Dendritic cell treated with granulocyte-macrophage colony-stimulating factor and Interleukin-4, amounts not matched to agents 40 ng/mL and 50 ng/mL, for 4 days (primary cell): Measurements from ENCODE around the gene LMTK2.

Source experiments
- H3K27ac Mint-ChIP-seq: one replicate; pipeline ENCODE4 v1.8.0; 2022; ENCODE audit warnings: mild to moderate bottlenecking, mixed read lengths
- H3K27me3 Mint-ChIP-seq: one replicate; pipeline ENCODE4 v1.8.0; 2022; ENCODE audit warnings: mild to moderate bottlenecking, mixed read lengths
- H3K36me3 Mint-ChIP-seq: one replicate; pipeline ENCODE4 v1.8.0; 2022; ENCODE audit warnings: low read depth, mixed read lengths
- H3K4me1 Mint-ChIP-seq: one replicate; pipeline ENCODE4 v1.8.0; 2022; ENCODE audit warnings: low read depth, mixed read lengths
- H3K4me3 Mint-ChIP-seq: one replicate; pipeline ENCODE4 v1.8.0; 2022; ENCODE audit warnings: mild to moderate bottlenecking, moderate library complexity, mixed read lengths
- H3K9me3 Mint-ChIP-seq: one replicate; pipeline ENCODE4 v1.8.0; 2022; ENCODE audit warnings: mixed read lengths
- intact Hi-C: fragments of 100-400 bp; cut with micrococcal nuclease; formaldehyde crosslinking; loops from one replicate; pipeline ENCODE4 v1.15.0; 2022

LMTK2 gene

GRCh38 chr7:98200364-98200763, 93.7 kb downstream of the LMTK2 start:
- Mint-ChIP-seq H3K36me3 (peaks cover 50% of the 10 kb centered on the region), H3K4me1 (peaks cover 28% of the 10 kb centered on the region)
- intact Hi-C loops: no loop called here

GRCh38 chr7:98202367-98203195, 95.9 kb downstream of the LMTK2 start:
- no peaks in the 10 kb centered on the region for H3K9me3 Mint-ChIP-seq
- peaks cover 22% of the 10 kb centered on the region for H3K4me1 Mint-ChIP-seq
- H3K36me3 Mint-ChIP-seq: peaks cover 69% of the 10 kb centered on the region
- peak overlapping the region; percentile 17 for H3K27ac Mint-ChIP-seq
- intact Hi-C loops: no loop called here
- peaks cover 49% of the 10 kb centered on the region for H3K27me3 Mint-ChIP-seq
- H3K4me3 Mint-ChIP-seq: no peak overlapping the region

More at GRCh38 chr7:98200364-98200763, 93.7 kb downstream of the LMTK2 start:
- Mint-ChIP-seq H3K27me3 (peaks cover 46% of the 10 kb centered on the region), H3K4me3 (no peak overlapping the region), H3K27ac (no peak overlapping the region), H3K9me3 (no peaks in the 10 kb centered on the region)

- Mint-ChIP-seq H3K4me1 (peaks cover 22% of the 10 kb centered on the region), H3K4me3 (no peak overlapping the region), H3K9me3 (no peaks in the 10 kb centered on the region), H3K27ac (no peak overlapping the region), H3K27me3 (peaks cover 45% of the 10 kb centered on the region), H3K36me3 (peaks cover 62% of the 10 kb centered on the region)
- intact Hi-C loops: no loop called here
These were observed 96.8 kb downstream of the LMTK2 start for GRCh38 chr7:98203261-98203963.

GRCh38 chr7:98203964-98204605, 97.4 kb downstream of the LMTK2 start:
- Mint-ChIP-seq H3K9me3 (no peaks in the 10 kb centered on the region), H3K4me1 (peaks cover 20% of the 10 kb centered on the region), H3K4me3 (no peak overlapping the region), H3K36me3 (peaks cover 60% of the 10 kb centered on the region), H3K27me3 (peaks cover 45% of the 10 kb centered on the region), H3K27ac (no peak overlapping the region)
- intact Hi-C loops: no loop called here

- peaks cover 15% of the 10 kb centered on the region for H3K4me1 Mint-ChIP-seq
- peaks cover 44% of the 10 kb centered on the region for H3K27me3 Mint-ChIP-seq
These were observed 98.0 kb downstream of the LMTK2 start for GRCh38 chr7:98204670-98205069.

GRCh38 chr7:98205162-98205845, 98.6 kb downstream of the LMTK2 start:
- H3K4me3 Mint-ChIP-seq: no peak overlapping the region
- H3K27me3 Mint-ChIP-seq: peaks cover 48% of the 10 kb centered on the region
- H3K36me3 Mint-ChIP-seq: peaks cover 63% of the 10 kb centered on the region
- H3K4me1 Mint-ChIP-seq: peaks cover 15% of the 10 kb centered on the region
- H3K9me3 Mint-ChIP-seq: no peaks in the 10 kb centered on the region
- intact Hi-C loops: no loop called here
- H3K27ac Mint-ChIP-seq: no peak overlapping the region

More at GRCh38 chr7:98204670-98205069, 98.0 kb downstream of the LMTK2 start:
- peaks cover 61% of the 10 kb centered on the region for H3K36me3 Mint-ChIP-seq
- no peak overlapping the region for H3K27ac Mint-ChIP-seq
- H3K9me3 Mint-ChIP-seq: no peaks in the 10 kb centered on the region
- intact Hi-C loops: no loop called here
- no peak overlapping the region for H3K4me3 Mint-ChIP-seq

- Mint-ChIP-seq H3K36me3 (peaks cover 58% of the 10 kb centered on the region), H3K9me3 (no peaks in the 10 kb centered on the region), H3K27ac (no peak overlapping the region), H3K4me1 (peaks cover 14% of the 10 kb centered on the region), H3K27me3 (peaks cover 49% of the 10 kb centered on the region), H3K4me3 (no peak overlapping the region)
- intact Hi-C loops: no loop called here
These were observed 100.0 kb downstream of the LMTK2 start for GRCh38 chr7:98206451-98207330.

GRCh38 chr7:98209166-98209920, 102.7 kb downstream of the LMTK2 start:
- H3K27ac Mint-ChIP-seq: no peak overlapping the region
- H3K4me3 Mint-ChIP-seq: no peak overlapping the region
- H3K27me3 Mint-ChIP-seq: peaks cover 44% of the 10 kb centered on the region

GRCh38 chr7:98210513-98211220, 104.0 kb downstream of the LMTK2 start:
- Mint-ChIP-seq H3K4me1 (no peaks in the 10 kb centered on the region), H3K36me3 (peaks cover 33% of the 10 kb centered on the region), H3K27ac (no peak overlapping the region), H3K4me3 (peak overlapping the region; percentile 17), H3K9me3 (no peaks in the 10 kb centered on the region), H3K27me3 (peaks cover 36% of the 10 kb centered on the region)
- intact Hi-C loops: no loop called here

More at GRCh38 chr7:98209166-98209920, 102.7 kb downstream of the LMTK2 start:
- Mint-ChIP-seq H3K4me1 (no peaks in the 10 kb centered on the region), H3K36me3 (peaks cover 41% of the 10 kb centered on the region), H3K9me3 (no peaks in the 10 kb centered on the region)
- intact Hi-C loops: no loop called here

GRCh38 chr7:98211221-98211675, 104.6 kb downstream of the LMTK2 start, which contains the start of gene BHLHA15:
BHLHA15 (plus strand) TSS chr7:98211439; CDS start chr7:98212310, 871 bp downstream.
- no peaks in the 10 kb centered on the region for H3K9me3 Mint-ChIP-seq
- peak within 1 kb of the TSS; percentile 40 for H3K4me3 Mint-ChIP-seq
- intact Hi-C loops: no loop called here
- no peak within 1 kb of the TSS for H3K27ac Mint-ChIP-seq
- H3K36me3 Mint-ChIP-seq: peaks cover 33% of the 10 kb centered on the region
- H3K27me3 Mint-ChIP-seq: peaks cover 36% of the 10 kb centered on the region
- no peaks in the 10 kb centered on the region for H3K4me1 Mint-ChIP-seq

- intact Hi-C loops: no loop called here
These were observed 105.2 kb downstream of the LMTK2 start for GRCh38 chr7:98211676-98212531.

More at GRCh38 chr7:98211676-98212531, 105.2 kb downstream of the LMTK2 start:
- Mint-ChIP-seq H3K4me1 (no peaks in the 10 kb centered on the region), H3K27me3 (peaks cover 32% of the 10 kb centered on the region), H3K27ac (no peak overlapping the region), H3K36me3 (peaks cover 33% of the 10 kb centered on the region), H3K9me3 (no peaks in the 10 kb centered on the region), H3K4me3 (peak overlapping the region; percentile 40)
